H1 (cell line): ENCODE measurements around the gene PIP5K1B. TPM values are rescaled to one million over a fixed set of nuclear protein-coding genes. Genes with fewer than 3 reads are reported as not detected.

Experiments used
- CHD2 ChIP-seq: IDR thresholded peaks from 2 replicates; pipeline ENCODE4 v1.6.1; 2012; ENCODE audit warnings: low read length, improper control_type of control experiment
- KDM4A ChIP-seq: IDR thresholded peaks from one replicate; pipeline ENCODE4 v1.7.1; 2012; ENCODE audit warnings: low read depth, mild to moderate bottlenecking, moderate library complexity, low read length, inconsistent platforms; ENCODE audit not compliant: severe bottlenecking
- polyA plus RNA-seq, 7 experiments: library from polyadenylated mRNA; depleted of rRNA in 3 of 7; stranded (reverse) in 5 of 7; unstranded in 2 of 7; fragments of >200 nt in 5 of 7; fragments of 200-250 nt in 2 of 7; gene quantifications; 1 replicate in 5 of 7; 2 replicates in 1 of 7; 4 replicates in 1 of 7; pipeline versions ENCODE4 v1.2.1 to v1.2.3, GENCODE V29; 2011 to 2013; ENCODE audit warnings: missing spikeins in 2 of 7, mixed read lengths in 2 of 7
- total RNA-seq: library from RNA; stranded (reverse); fragmentation: NEBNext Ultra II Directional; extraction: Animal tissue kit (Norgen Biotek cat#: 25700); gene quantifications from 2 replicates; pipeline ENCODE4 v1.2.1, GENCODE V29; 2021

Gene PIP5K1B
- total and polyA plus RNA-seq, 2 of the 8 experiments (the other 6 are each of a cell fraction or from before 2014, with no cell fraction given), result 4.7 to 7.7 TPM

GRCh38 chr9:68963416-68963815 is 258.4 kb downstream of the PIP5K1B start (continued):
- no peak for TF ChIP-seq CHD2
- TF ChIP-seq KDM4A, result no peak
